GM12872 (cell line): ENCODE data around the gene OTX1.

Experiments
- CTCF ChIP-seq: IDR thresholded peaks from 3 replicates; pipeline ENCODE4 v1.5.1; 2011; ENCODE audit warnings: low read depth, mild to moderate bottlenecking, low read length, moderate library complexity; ENCODE audit not compliant: insufficient read depth

The OTX1 gene

GRCh38 chr2:63086687-63087086 is 36.1 kb downstream of the OTX1 start:
- TF ChIP-seq CTCF = no peak

- TF ChIP-seq CTCF = no peak
Measured at GRCh38 chr2:63092401-63092800, 41.8 kb downstream of the OTX1 start.

GRCh38 chr2:63092857-63093256 is 42.2 kb downstream of the OTX1 start:
- TF ChIP-seq CTCF = no peak

- no peak for TF ChIP-seq CTCF
Measured at GRCh38 chr2:63093502-63093901, 42.9 kb downstream of the OTX1 start.

GRCh38 chr2:63096491-63096890 is 45.9 kb downstream of the OTX1 start:
- TF ChIP-seq CTCF = no peak

- TF ChIP-seq CTCF = no peak
Measured at GRCh38 chr2:63099032-63099431, 48.4 kb downstream of the OTX1 start.

- TF ChIP-seq CTCF = no peak
Measured at GRCh38 chr2:63101954-63102353, 51.3 kb downstream of the OTX1 start.

- TF ChIP-seq CTCF = no peak
Measured at GRCh38 chr2:63104482-63104881, 53.9 kb downstream of the OTX1 start.
